ENCODE measurements around the gene PARP3. TPM values are rescaled to one million over a fixed set of nuclear protein-coding genes. Genes with fewer than 3 reads are reported as not detected.
A peak's percentile ranks its signal among the peaks of the same experiment; 100 is the strongest.

The PARP3 gene
- total RNA-seq, 4 donors from 2014 or later = 100 to 157 (median 137) TPM

GRCh38 chr3:51953445-51953844 lies 11.3 kb downstream of the PARP3 start:
- H3K27me3 ChIP-seq = no peaks in the 10 kb centered on the region
- no peak for DNase-seq
- no peak overlapping the region for H3K27ac ChIP-seq
- peaks cover 0 to 2% (median 0%) of the 10 kb centered on the region in 3 donors for H3K36me3 ChIP-seq
- no peak for TF ChIP-seq CTCF (IDR thresholded peaks at IDR 0.05)
- no peak for TF ChIP-seq POLR2A (IDR thresholded peaks at IDR 0.05)
- peaks cover 0 to 6% (median 0%) of the 10 kb centered on the region in 4 donors for H3K9me3 ChIP-seq
- H3K4me3 ChIP-seq = no peak overlapping the region
- peaks cover 0 to 15% (median 7%) of the 10 kb centered on the region in 4 donors for H3K4me1 ChIP-seq

GRCh38 chr3:51954105-51954504 lies 11.9 kb downstream of the PARP3 start:
- Histone ChIP-seq H3K9me3 (peaks cover 0 to 6% (median 0%) of the 10 kb centered on the region in 4 donors), H3K36me3 (peaks cover 0 to 3% (median 0%) of the 10 kb centered on the region in 3 donors), H3K4me3 (no peak overlapping the region), H3K27ac (no peak overlapping the region), H3K27me3 (no peaks in the 10 kb centered on the region), H3K4me1 (peaks cover 0 to 15% (median 7%) of the 10 kb centered on the region in 4 donors)
- DNase-seq = no peak
- TF ChIP-seq POLR2A (IDR thresholded peaks at IDR 0.05) = no peak
- TF ChIP-seq CTCF (IDR thresholded peaks at IDR 0.05) = no peak

- no peak for TF ChIP-seq POLR2A (IDR thresholded peaks at IDR 0.05)
- TF ChIP-seq CTCF (IDR thresholded peaks at IDR 0.05) = no peak
- no peak for DNase-seq
- Histone ChIP-seq H3K4me1 (peaks cover 0 to 15% (median 7%) of the 10 kb centered on the region in 4 donors), H3K27ac (no peak overlapping the region), H3K4me3 (no peak overlapping the region), H3K36me3 (peaks cover 0 to 3% (median 0%) of the 10 kb centered on the region in 3 donors), H3K9me3 (peaks cover 0 to 6% (median 0%) of the 10 kb centered on the region in 4 donors), H3K27me3 (no peaks in the 10 kb centered on the region)
Measured at GRCh38 chr3:51954713-51955112, 12.6 kb downstream of the PARP3 start.

GRCh38 chr3:51955175-51955892 lies 13.2 kb downstream of the PARP3 start, which contains the start of gene GPR62:
Gene GPR62 (plus strand): TSS chr3:51955381. CDS start chr3:51955653, 272 bp downstream.
- DNase-seq = no peak
- TF ChIP-seq CTCF (IDR thresholded peaks at IDR 0.05) (no peak), POLR2A (IDR thresholded peaks at IDR 0.05) (no peak)
- peak within 1 kb of the TSS; percentile 36 to 55 (median 50) for H3K4me3 ChIP-seq
- peaks cover 0 to 6% (median 0%) of the 10 kb centered on the region in 4 donors for H3K9me3 ChIP-seq
- peaks cover 0 to 7% (median 0%) of the 10 kb centered on the region in 3 donors for H3K36me3 ChIP-seq
- H3K27ac ChIP-seq = peak within 1 kb of the TSS in 3 of 4 donors; percentile 22 to 58 (median 42)
- H3K27me3 ChIP-seq = no peaks in the 10 kb centered on the region
- H3K4me1 ChIP-seq = peaks cover 0 to 15% (median 7%) of the 10 kb centered on the region in 4 donors

- H3K4me1 ChIP-seq = peaks cover 0 to 15% (median 7%) of the 10 kb centered on the region in 4 donors
- peaks cover 0 to 7% (median 0%) of the 10 kb centered on the region in 3 donors for H3K36me3 ChIP-seq
- peak in 1 of 3 donors; percentile 58 for DNase-seq
- TF ChIP-seq CTCF (IDR thresholded peaks at IDR 0.05) (peak in 4 of 6 experiments; percentile 34 to 55 (median 46)), POLR2A (IDR thresholded peaks at IDR 0.05) (no peak)
- H3K9me3 ChIP-seq = peaks cover 0 to 6% (median 0%) of the 10 kb centered on the region in 4 donors
- H3K27me3 ChIP-seq = no peaks in the 10 kb centered on the region
- H3K4me3 ChIP-seq = peak overlapping the region; percentile 36 to 55 (median 50)
- peak overlapping the region in 3 of 4 donors; percentile 22 to 58 (median 42) for H3K27ac ChIP-seq
Measured at GRCh38 chr3:51955893-51956770, 14.0 kb downstream of the PARP3 start.
